Natural killer cell (primary cell): ENCODE results near the gene DAPK1. TPM values are rescaled to one million over a fixed set of nuclear protein-coding genes. Genes with fewer than 3 reads are reported as not detected.

Source experiments
- ATAC-seq, 3 donors: fragments of 150-1000 bp in 2 of 3; fragments of 200-7000 bp in 1 of 3; cut with Tn5 transposase; 1 replicate in 1 of 3; 2 replicates in 2 of 3; pipeline ENCODE4 v1.10.0; 2021; ENCODE audit warnings: mild to moderate bottlenecking in 2 of 3, moderate library complexity in 2 of 3
- DNase-seq, 2 donors: peaks; one replicate each; pipeline versions ENCODE4 v3.0.0 to v3.0.0-alpha.2; 2013 to 2021; ENCODE audit warnings: mixed read lengths in 1 of 2
- H3K27ac ChIP-seq: one replicate; pipeline ENCODE4 v1.5.1; 2013; ENCODE audit warnings: mild to moderate bottlenecking, low read length
- H3K27me3 ChIP-seq: one replicate; pipeline ENCODE4 v1.6.1; 2013; ENCODE audit warnings: low read length; ENCODE audit not compliant: control insufficient read depth, insufficient read depth
- H3K36me3 ChIP-seq: one replicate; pipeline ENCODE4 v1.6.1; 2013; ENCODE audit warnings: low read length; ENCODE audit not compliant: control insufficient read depth, insufficient read depth
- H3K4me1 ChIP-seq: one replicate; pipeline ENCODE4 v1.6.1; 2013; ENCODE audit warnings: low read length; ENCODE audit not compliant: control insufficient read depth, insufficient read depth
- H3K4me3 ChIP-seq: one replicate; pipeline ENCODE4 v1.5.1; 2013; ENCODE audit warnings: low read length
- H3K9me3 ChIP-seq: one replicate; pipeline ENCODE4 v1.6.1; 2013; ENCODE audit warnings: low read length; ENCODE audit not compliant: control insufficient read depth, insufficient read depth
- H3K27ac Mint-ChIP-seq, 2 donors: one replicate each; pipeline ENCODE4 v1.8.0; 2022; ENCODE audit warnings: mild to moderate bottlenecking in 2 of 2, mixed read lengths in 2 of 2, moderate library complexity in 1 of 2
- H3K27me3 Mint-ChIP-seq, 2 donors: one replicate each; pipeline ENCODE4 v1.8.0; 2022; ENCODE audit warnings: low read depth in 2 of 2, mixed read lengths in 2 of 2
- H3K36me3 Mint-ChIP-seq: one replicate; pipeline ENCODE4 v1.8.0; 2022; ENCODE audit warnings: mixed read lengths
- H3K4me1 Mint-ChIP-seq, 2 donors: one replicate each; pipeline ENCODE4 v1.8.0; 2022; ENCODE audit warnings: mixed read lengths in 2 of 2
- H3K4me3 Mint-ChIP-seq: one replicate; pipeline ENCODE4 v1.8.0; 2022; ENCODE audit warnings: mild to moderate bottlenecking, moderate library complexity, mixed read lengths
- H3K9me3 Mint-ChIP-seq, 2 donors: one replicate each; pipeline ENCODE4 v1.8.0; 2022; ENCODE audit warnings: mixed read lengths in 2 of 2
- CTCF ChIP-seq: fragments of 200-600 bp; IDR thresholded peaks from one replicate; pipeline ENCODE4 v1.8.0; 2022; ENCODE audit warnings: antibody characterized with exemption
- WGBS: methylation state at CpG from one replicate; pipeline ENCODE4 v1.1.7; 2013; ENCODE audit warnings: missing lambda C conversion rate; ENCODE audit not compliant: insufficient coverage; 5-methylcytosine and 5-hydroxymethylcytosine counted together
- intact Hi-C: fragments of 100-400 bp; cut with micrococcal nuclease; formaldehyde crosslinking; loops from one replicate; pipeline ENCODE4 v1.14.2; 2022
- total RNA-seq, 4 donors: library from RNA; stranded (reverse); fragments of 120-200 nt in 1 of 4; gene quantifications; one replicate each; pipeline versions ENCODE4 v1.2.3 to v1.2.4, GENCODE V29; 2013 to 2022

The DAPK1 gene
- total RNA-seq, 3 donors from 2014 or later (not counting 1 experiment from before 2014, with no cell fraction given), result 12.2 to 26.5 (median 22.7) TPM

- no peaks in the 10 kb centered on the region for H3K4me1 Mint-ChIP-seq
- Histone ChIP-seq H3K4me3 (no peak overlapping the region), H3K9me3 (no peaks in the 10 kb centered on the region), H3K27ac (no peak overlapping the region), H3K4me1 (no peaks in the 10 kb centered on the region), H3K27me3 (no peaks in the 10 kb centered on the region), H3K36me3 (no peaks in the 10 kb centered on the region)
- WGBS, result 86% methylated on average over 6 of the region's 6 CpGs
- H3K27me3 Mint-ChIP-seq, result no peaks in the 10 kb centered on the region
- no peak for TF ChIP-seq CTCF
- intact Hi-C loops, result no loop called here
- ATAC-seq (no peak), DNase-seq (no peak)
- H3K27ac Mint-ChIP-seq, result no peak overlapping the region
- no peaks in the 10 kb centered on the region for H3K9me3 Mint-ChIP-seq
- H3K4me3 Mint-ChIP-seq, result no peak overlapping the region
- no peaks in the 10 kb centered on the region for H3K36me3 Mint-ChIP-seq
Measured at GRCh38 chr9:87657190-87657589, 159.5 kb downstream of the DAPK1 start.

- H3K27ac ChIP-seq, result no peak overlapping the region
- WGBS, result 92% methylated on average over 16 of the region's 16 CpGs
- TF ChIP-seq CTCF, result no peak
- Mint-ChIP-seq H3K27ac (no peak overlapping the region), H3K9me3 (no peaks in the 10 kb centered on the region), H3K36me3 (no peaks in the 10 kb centered on the region), H3K27me3 (no peaks in the 10 kb centered on the region), H3K4me3 (no peak overlapping the region), H3K4me1 (no peaks in the 10 kb centered on the region)
- H3K4me1 ChIP-seq, result no peaks in the 10 kb centered on the region
- no peaks in the 10 kb centered on the region for H3K9me3 ChIP-seq
- H3K36me3 ChIP-seq, result no peaks in the 10 kb centered on the region
- ATAC-seq (no peak), DNase-seq (no peak)
- H3K4me3 ChIP-seq, result no peak overlapping the region
- H3K27me3 ChIP-seq, result no peaks in the 10 kb centered on the region
- intact Hi-C loops, result no loop called here
Measured at GRCh38 chr9:87657893-87658292, 160.2 kb downstream of the DAPK1 start.

GRCh38 chr9:87658511-87658910 lies 160.8 kb downstream of the DAPK1 start:
- H3K36me3 ChIP-seq, result no peaks in the 10 kb centered on the region

More at GRCh38 chr9:87658511-87658910, 160.8 kb downstream of the DAPK1 start:
- H3K27me3 ChIP-seq, result no peaks in the 10 kb centered on the region
- Mint-ChIP-seq H3K9me3 (no peaks in the 10 kb centered on the region), H3K27ac (no peak overlapping the region), H3K36me3 (no peaks in the 10 kb centered on the region), H3K4me1 (no peaks in the 10 kb centered on the region), H3K27me3 (no peaks in the 10 kb centered on the region), H3K4me3 (no peak overlapping the region)
- H3K9me3 ChIP-seq, result no peaks in the 10 kb centered on the region
- DNase-seq (no peak), ATAC-seq (no peak)
- no peak for TF ChIP-seq CTCF
- 98% methylated on average over 2 of the region's 3 CpGs for WGBS
- intact Hi-C loops, result no loop called here
- no peak overlapping the region for H3K27ac ChIP-seq
- no peak overlapping the region for H3K4me3 ChIP-seq
- H3K4me1 ChIP-seq, result no peaks in the 10 kb centered on the region
